Esophagus muscularis mucosa (tissue), 4 donors: Measurements from ENCODE around the gene LGALS14. TPM values are rescaled to one million over a fixed set of nuclear protein-coding genes. Genes with fewer than 3 reads are reported as not detected.
"Not testable (repeated sequence)": the region's sequence is repeated elsewhere in the genome, so short reads cannot be mapped to it uniquely, and the experiment has no call there.

Experiments
- DNase-seq: peaks from one replicate; pipeline ENCODE4 v3.0.0-alpha.2; 2017; ENCODE audit errors: extremely low spot score
- H3K27ac ChIP-seq, 4 donors: fragments of 200-600 bp; sonication (generic); replicated peaks in 1 of 4; 1 replicate in 3 of 4; 2 replicates in 1 of 4; pipeline ENCODE4 v1.5.1; 2016 to 2019; ENCODE audit warnings: mild to moderate bottlenecking in 1 of 4
- H3K27me3 ChIP-seq, 4 donors: fragments of 200-600 bp; sonication (generic); one replicate each; pipeline versions ENCODE4 v1.5.1 to v1.6.0; 2016 to 2019
- H3K36me3 ChIP-seq, 4 donors: fragments of 200-600 bp; sonication (generic); one replicate each; pipeline ENCODE4 v1.5.1; 2016 to 2019
- H3K4me1 ChIP-seq, 4 donors: fragments of 200-600 bp; sonication (generic); one replicate each; pipeline ENCODE4 v1.5.1; 2016 to 2019
- H3K4me3 ChIP-seq, 4 donors: fragments of 200-600 bp; sonication (generic); 1 replicate in 2 of 4; 2 replicates in 2 of 4; pipeline ENCODE4 v1.5.1; 2016 to 2019; ENCODE audit warnings: mild to moderate bottlenecking in 4 of 4, moderate library complexity in 1 of 4
- H3K9me3 ChIP-seq, 4 donors: fragments of 200-600 bp; sonication (generic); 1 replicate in 3 of 4; 2 replicates in 1 of 4; pipeline ENCODE4 v1.5.1; 2016 to 2019
- CTCF ChIP-seq, 3 experiments: fragments of 200-600 bp in 2 of 3; fragments of 450-650 bp in 1 of 3; sonication (generic) in 2 of 3; IDR thresholded peaks; one replicate each; pipeline ENCODE4 v1.5.1; 2017 to 2019; ENCODE audit warnings: antibody characterized with exemption in 3 of 3, mild to moderate bottlenecking in 2 of 3, moderate library complexity in 1 of 3
- EP300 ChIP-seq: sonication (generic); formaldehyde crosslinking; IDR thresholded peaks from one replicate; pipeline ENCODE4 v1.6.1; 2017; ENCODE audit warnings: antibody characterized with exemption
- POLR2A ChIP-seq: fragments of 450-650 bp; IDR thresholded peaks from one replicate; pipeline ENCODE4 v1.6.1; 2017; ENCODE audit warnings: antibody characterized with exemption, moderate library complexity, mild to moderate bottlenecking, low read depth
- POLR2AphosphoS5 ChIP-seq, 2 donors: sonication (generic); formaldehyde crosslinking; IDR thresholded peaks; one replicate each; pipeline ENCODE4 v1.6.1; 2017; ENCODE audit warnings: antibody characterized with exemption in 2 of 2
- WGBS: methylation state at CpG from one replicate; pipeline ENCODE4 v1.1.5; 2018; 5-methylcytosine and 5-hydroxymethylcytosine counted together
- intact Hi-C: fragments of 100-400 bp; cut with DNase I; formaldehyde crosslinking; loops from one replicate; pipeline ENCODE4 v1.15.1; 2023
- total RNA-seq, 4 donors: library from RNA; depleted of rRNA; stranded (reverse); fragments of >200 nt; gene quantifications; one replicate each; pipeline versions ENCODE4 v1.1.0 to v1.2.1, GENCODE V29; 2016

The LGALS14 gene
- total RNA-seq, 4 donors from 2014 or later, result not detected

- no peak overlapping the region for H3K4me3 ChIP-seq
- peaks cover 14 to 18% (median 16%) of the 10 kb centered on the region in 4 donors for H3K4me1 ChIP-seq
- TF ChIP-seq CTCF (IDR thresholded peaks at IDR 0.05) (no peak), POLR2AphosphoS5 (IDR thresholded peaks at IDR 0.05) (no peak), POLR2A (no peak), EP300 (no peak)
- no peaks in the 10 kb centered on the region for H3K27me3 ChIP-seq
- DNase-seq, result no peak
- no peaks in the 10 kb centered on the region for H3K9me3 ChIP-seq
- 78% methylated on average over 2 of the region's 3 CpGs for WGBS
- H3K27ac ChIP-seq, result no peak overlapping the region
- intact Hi-C loops, result no loop called here
- no peaks in the 10 kb centered on the region for H3K36me3 ChIP-seq
These were observed 23.7 kb upstream of the LGALS14 start for GRCh38 chr19:39680593-39680992.

GRCh38 chr19:39681416-39681815 is 22.9 kb upstream of the LGALS14 start:
- Histone ChIP-seq H3K9me3 (no peaks in the 10 kb centered on the region), H3K27me3 (no peaks in the 10 kb centered on the region), H3K27ac (no peak overlapping the region), H3K4me3 (no peak overlapping the region), H3K36me3 (no peaks in the 10 kb centered on the region), H3K4me1 (peaks cover 14 to 18% (median 16%) of the 10 kb centered on the region in 4 donors)
- TF ChIP-seq EP300, result no peak
- no peak for TF ChIP-seq CTCF (IDR thresholded peaks at IDR 0.05)
- no peak for TF ChIP-seq POLR2A
- no peak for TF ChIP-seq POLR2AphosphoS5 (IDR thresholded peaks at IDR 0.05)
- 100% methylated on average over 4 of the region's 5 CpGs for WGBS
- no peak for DNase-seq
- intact Hi-C loops, result no loop called here

- TF ChIP-seq EP300 (no peak), CTCF (IDR thresholded peaks at IDR 0.05) (no peak), POLR2A (no peak), POLR2AphosphoS5 (IDR thresholded peaks at IDR 0.05) (no peak)
- intact Hi-C loops, result no loop called here
- 74% methylated on average over 5 of the region's 5 CpGs for WGBS
- Histone ChIP-seq H3K27ac (no peak overlapping the region), H3K4me3 (no peak overlapping the region), H3K9me3 (peaks cover 0 to 12% (median 7%) of the 10 kb centered on the region in 4 donors), H3K4me1 (peaks cover 0 to 3% (median 1%) of the 10 kb centered on the region in 4 donors), H3K27me3 (no peaks in the 10 kb centered on the region), H3K36me3 (no peaks in the 10 kb centered on the region)
- DNase-seq, result peak; percentile 34
These were observed 20.0 kb upstream of the LGALS14 start for GRCh38 chr19:39684267-39684666.

GRCh38 chr19:39686739-39687138 is 17.5 kb upstream of the LGALS14 start:
- TF ChIP-seq POLR2A, result no peak
- TF ChIP-seq CTCF (IDR thresholded peaks at IDR 0.05), result no peak
- TF ChIP-seq EP300, result no peak
- no peak for TF ChIP-seq POLR2AphosphoS5 (IDR thresholded peaks at IDR 0.05)
- Histone ChIP-seq H3K9me3 (peaks cover 0 to 19% (median 15%) of the 10 kb centered on the region in 4 donors), H3K27me3 (no peaks in the 10 kb centered on the region), H3K4me1 (no peaks in the 10 kb centered on the region), H3K4me3 (no peak overlapping the region), H3K27ac (no peak overlapping the region), H3K36me3 (no peaks in the 10 kb centered on the region)
- DNase-seq, result no peak
- intact Hi-C loops, result no loop called here
- WGBS, result 75% methylated on average over 3 of the region's 3 CpGs

- H3K27me3 ChIP-seq, H3K27ac ChIP-seq, H3K4me1 ChIP-seq, intact Hi-C loops, H3K4me3 ChIP-seq, H3K36me3 ChIP-seq: not testable (repeated sequence)
- peaks cover 0 to 19% (median 15%) of the 10 kb centered on the region in 4 donors for H3K9me3 ChIP-seq
- DNase-seq, result peak; percentile 62
- WGBS, result 71% methylated on average over 4 of the region's 4 CpGs
These were observed 15.6 kb upstream of the LGALS14 start for GRCh38 chr19:39688637-39689036.
